ENCODE data around the gene ZNF655.
"Not testable (repeated sequence)": the region's sequence is repeated elsewhere in the genome, so short reads cannot be mapped to it uniquely, and the experiment has no call there.

The ZNF655 gene, protein sequence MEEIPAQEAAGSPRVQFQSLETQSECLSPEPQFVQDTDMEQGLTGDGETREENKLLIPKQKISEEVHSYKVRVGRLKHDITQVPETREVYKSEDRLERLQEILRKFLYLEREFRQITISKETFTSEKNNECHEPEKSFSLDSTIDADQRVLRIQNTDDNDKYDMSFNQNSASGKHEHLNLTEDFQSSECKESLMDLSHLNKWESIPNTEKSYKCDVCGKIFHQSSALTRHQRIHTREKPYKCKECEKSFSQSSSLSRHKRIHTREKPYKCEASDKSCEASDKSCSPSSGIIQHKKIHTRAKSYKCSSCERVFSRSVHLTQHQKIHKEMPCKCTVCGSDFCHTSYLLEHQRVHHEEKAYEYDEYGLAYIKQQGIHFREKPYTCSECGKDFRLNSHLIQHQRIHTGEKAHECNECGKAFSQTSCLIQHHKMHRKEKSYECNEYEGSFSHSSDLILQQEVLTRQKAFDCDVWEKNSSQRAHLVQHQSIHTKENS

DNA sequence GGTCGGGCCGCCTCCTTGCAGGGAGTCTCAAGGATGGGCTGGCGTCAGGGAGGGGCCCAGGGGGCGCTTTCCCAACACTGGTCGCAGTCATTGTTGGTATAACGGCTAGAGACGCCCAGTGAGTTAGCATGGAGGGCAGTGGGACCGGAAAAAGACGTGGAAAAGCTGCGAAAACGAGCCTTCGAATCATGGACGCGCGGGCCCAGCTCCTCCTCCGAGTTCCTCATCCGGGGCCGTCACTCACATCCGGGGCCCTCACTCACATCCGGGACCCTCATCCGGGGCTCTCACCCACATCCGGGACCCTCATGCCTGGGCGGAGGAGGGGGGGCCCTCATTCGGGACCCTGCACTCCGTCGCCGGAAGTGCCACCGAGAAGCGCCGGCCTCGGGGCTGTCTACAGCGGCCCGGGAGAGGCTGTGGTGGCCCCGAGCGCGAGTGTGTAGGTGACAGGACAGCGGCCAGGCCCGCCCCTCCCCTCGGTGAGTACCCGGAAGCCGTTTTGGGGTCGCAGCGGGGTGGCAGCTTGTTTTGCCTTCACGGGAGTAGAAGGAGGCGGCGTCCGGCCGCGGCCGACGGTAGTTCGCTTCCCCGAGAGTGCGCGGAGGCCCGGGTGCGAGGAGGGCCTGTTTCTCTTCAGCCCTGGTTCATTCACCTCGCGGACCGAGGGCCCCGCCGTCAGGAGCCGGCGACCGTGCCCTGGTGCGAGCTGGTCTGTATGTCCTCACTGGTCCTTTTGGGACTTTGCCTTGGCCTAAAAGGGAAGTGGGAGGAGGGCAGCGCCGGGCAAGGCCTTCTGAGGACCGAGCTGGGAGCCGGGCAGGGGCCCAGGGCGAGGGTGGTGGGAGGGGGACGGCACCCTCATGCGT, at the start of gene ZNF655:
ZNF655 (plus strand) TSS at position 337 of the 869 bp plus-strand sequence. CDS start 1,918 bp downstream, outside the sequence.
- DNase-seq (ENCODE audit: low read depth): peak; percentile 78

GRCh38 chr7:99514050-99514449, 44.4 kb upstream of the ZNF655 start:
- no peak for DNase-seq (ENCODE audit: low read depth)

GRCh38 chr7:99521399-99521798, 37.0 kb upstream of the ZNF655 start:
- no peak for DNase-seq (ENCODE audit: low read depth)

GRCh38 chr7:99525713-99526440, 32.6 kb upstream of the ZNF655 start:
- DNase-seq (ENCODE audit: low read depth): peak; percentile 10

- DNase-seq (ENCODE audit: low read depth): no peak
Observed at GRCh38 chr7:99531354-99531765, 27.1 kb upstream of the ZNF655 start.

DNA sequence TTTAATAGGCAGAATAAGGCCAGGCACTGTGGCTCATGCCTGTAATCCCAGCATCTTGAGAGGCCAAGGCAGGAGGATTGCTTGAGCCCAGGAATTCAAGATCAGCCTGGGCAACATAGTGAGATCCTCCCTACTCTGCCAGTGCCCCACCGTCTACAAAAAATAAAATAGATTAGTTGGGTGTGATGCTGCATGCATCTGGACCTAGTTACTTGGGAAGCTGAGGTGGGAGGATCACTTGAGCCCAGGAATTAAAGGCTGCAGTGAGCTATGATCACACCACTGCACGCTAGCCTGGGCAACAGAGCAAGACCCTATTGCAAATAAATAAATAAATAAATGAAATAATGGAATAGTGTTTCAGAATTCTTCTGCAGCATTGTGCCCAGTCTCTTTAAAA, 22.8 kb upstream of the ZNF655 start:
- no peak for DNase-seq (ENCODE audit: low read depth)

DNA sequence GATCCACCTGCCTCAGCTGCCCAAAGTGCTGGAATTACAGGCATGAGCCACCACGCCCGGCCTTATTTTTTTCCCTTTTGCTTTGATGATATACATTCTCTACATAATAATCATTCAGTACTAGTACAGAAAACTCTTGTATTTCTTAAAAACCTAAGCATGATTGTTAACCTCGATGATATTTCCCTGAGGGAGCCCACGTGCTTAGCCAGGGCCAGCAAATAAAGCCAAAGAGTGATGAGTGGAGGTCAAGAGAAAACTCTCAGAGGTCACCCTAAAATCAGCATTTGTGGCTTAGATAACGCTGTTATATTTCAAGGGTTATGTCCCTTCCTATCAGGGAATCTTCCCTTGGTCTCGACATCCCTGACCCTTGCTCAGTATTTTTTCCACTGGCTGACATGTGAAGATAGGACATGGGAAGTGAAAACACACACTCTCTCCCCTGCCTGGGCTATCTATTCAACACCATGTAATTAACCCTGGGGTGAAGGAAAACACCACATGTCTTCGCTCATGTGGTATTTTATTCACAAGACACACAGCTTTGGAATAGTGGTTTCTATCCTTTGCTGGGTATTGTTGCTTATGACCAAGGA, 19.1 kb upstream of the ZNF655 start:
- DNase-seq (ENCODE audit: low read depth): no peak

DNA sequence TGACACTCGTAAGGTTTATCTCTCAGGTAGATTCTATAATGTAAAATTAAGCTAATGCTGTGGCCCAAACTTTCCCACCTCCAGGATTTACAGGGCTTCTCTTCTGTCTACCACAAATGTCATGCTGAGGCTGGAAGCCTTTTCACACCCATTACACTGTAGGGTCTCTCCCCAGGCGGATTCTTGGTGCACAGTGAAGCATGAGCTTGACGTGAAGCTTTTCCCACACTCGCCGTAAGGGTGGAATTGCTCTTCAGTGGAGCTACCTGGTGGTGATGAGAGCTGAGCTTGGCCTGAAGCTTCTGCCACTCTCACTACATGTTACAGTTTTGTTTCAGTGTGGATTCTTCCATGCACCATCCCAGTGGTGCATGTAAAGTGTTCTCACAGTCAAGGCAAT, 17.9 kb upstream of the ZNF655 start:
- DNase-seq (ENCODE audit: low read depth): no peak

DNA sequence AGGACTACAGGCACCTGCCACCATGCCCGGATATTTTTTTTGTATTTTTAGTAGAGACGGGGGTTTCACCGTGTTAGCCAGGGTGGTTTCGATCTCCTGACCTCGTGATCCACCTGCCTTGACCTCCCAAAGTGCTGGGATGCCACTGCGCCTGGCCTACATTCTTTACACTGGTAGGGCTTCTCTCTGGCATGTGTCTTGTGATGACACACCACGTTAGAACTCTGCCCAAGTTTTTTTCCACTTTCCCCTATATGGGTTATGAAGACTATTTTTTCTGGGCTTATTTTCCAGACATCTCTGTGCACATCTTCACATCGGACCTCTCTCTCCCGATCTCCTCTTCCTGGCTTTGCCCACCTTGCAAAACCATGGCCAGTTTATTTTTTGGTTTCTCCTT, 17.2 kb upstream of the ZNF655 start:
- DNase-seq (ENCODE audit: low read depth): no peak

- DNase-seq (ENCODE audit: low read depth): no peak
Observed at GRCh38 chr7:99543081-99543671, 15.3 kb upstream of the ZNF655 start.

DNA sequence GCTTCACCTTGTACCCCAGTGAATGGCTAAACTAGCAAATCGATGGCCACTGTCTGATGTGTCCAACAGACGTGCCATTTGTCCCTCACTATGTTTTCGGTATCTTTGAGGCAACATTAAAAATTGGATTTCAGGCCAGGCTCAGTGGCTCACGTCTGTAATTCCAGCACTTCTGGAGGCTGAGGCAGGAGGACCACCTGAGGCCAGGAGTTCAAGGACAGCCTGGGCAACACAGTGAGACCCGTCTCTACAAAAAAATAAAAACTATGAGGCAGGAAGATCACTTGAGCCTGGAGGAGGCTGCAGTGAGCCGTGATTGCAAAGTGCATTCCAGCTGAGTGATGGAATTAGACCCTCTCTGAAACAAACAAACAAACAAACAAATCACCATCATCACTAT, 14.5 kb upstream of the ZNF655 start:
- DNase-seq (ENCODE audit: low read depth): no peak

DNA sequence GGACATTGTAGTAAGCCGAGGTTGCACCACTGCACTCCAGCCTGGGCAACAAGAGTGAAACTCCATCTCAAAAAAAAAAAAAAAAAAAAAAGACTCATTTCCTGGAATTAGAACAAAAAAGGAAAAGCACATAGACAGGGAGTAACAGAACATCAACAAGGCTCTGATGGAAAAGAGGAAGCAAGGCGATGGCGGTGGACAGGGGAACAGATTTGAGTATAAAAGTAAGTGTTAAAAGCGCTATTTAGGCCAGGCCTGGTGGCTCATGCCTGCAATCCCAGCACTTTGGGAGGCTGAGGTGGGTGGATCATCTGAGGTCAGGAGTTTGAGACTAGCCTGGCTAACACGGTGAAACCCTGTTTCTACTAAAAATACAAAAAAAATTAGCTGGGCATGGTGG, 13.1 kb upstream of the ZNF655 start:
- DNase-seq (ENCODE audit: low read depth): not testable (repeated sequence)

GRCh38 chr7:99549545-99549944, 8.9 kb upstream of the ZNF655 start:
- not testable (repeated sequence) for DNase-seq (ENCODE audit: low read depth)

DNA sequence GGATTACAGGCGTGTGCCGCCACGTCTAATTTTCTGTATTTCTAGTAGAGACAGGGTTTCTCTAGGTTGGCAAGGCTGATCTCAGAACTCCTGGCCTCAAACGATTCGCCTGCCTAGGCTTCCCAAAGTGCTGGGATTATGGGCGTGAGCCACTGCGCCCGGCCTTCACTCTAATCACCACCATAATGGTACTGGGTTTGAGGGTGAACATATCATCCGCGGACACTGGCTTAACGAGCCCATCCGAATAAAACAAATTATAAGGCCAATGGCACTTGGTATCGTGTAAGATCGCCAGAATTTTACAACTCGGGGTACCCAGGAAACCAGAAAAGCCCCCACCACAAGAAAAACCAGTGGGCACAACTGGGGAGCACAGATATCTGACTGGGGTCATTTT, 7.1 kb upstream of the ZNF655 start:
- DNase-seq (ENCODE audit: low read depth): no peak

DNA sequence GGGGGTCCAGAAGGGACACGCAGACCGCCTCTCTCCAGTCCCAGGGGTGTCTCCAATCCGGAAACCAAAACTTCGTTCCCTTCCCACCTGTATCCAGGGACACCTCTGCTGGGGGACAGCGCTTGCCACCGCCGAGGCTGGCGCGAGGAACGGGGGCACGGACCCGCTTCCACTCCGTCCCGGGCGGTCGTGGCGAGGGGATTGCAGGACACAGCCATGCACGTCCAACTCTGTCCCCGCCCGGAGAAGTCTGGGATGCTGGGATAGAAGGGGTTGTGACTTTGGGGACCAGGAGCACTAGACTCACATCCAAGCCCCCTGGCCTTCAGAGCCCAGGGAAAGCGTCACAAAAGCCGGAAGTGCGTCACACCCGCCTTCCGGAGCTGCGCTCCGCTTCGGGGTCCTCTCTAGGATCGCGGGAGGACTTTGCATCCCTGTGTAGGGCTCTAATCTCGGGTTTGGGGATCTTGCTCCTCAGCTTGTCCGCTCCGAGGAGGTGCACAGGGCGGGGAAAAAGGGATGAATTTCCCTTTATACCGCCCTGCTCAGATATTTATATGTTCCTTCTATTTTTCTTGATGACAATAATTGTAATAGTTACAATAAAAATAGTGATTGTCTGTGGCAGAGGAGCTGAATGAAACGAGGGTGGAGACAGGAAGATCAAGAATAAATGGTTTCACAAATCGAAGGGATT, 6.5 kb upstream of the ZNF655 start, which contains the start of gene FAM200A:
FAM200A (minus strand) TSS at position 348 of the 697 bp plus-strand sequence. CDS start 3,707 bp downstream, outside the sequence.
- DNase-seq (ENCODE audit: low read depth): peak; percentile 83

GRCh38 chr7:99553039-99553438, 5.4 kb upstream of the ZNF655 start:
- DNase-seq (ENCODE audit: low read depth): no peak

GRCh38 chr7:99554939-99555338, 3.5 kb upstream of the ZNF655 start:
- DNase-seq (ENCODE audit: low read depth): no peak

DNA sequence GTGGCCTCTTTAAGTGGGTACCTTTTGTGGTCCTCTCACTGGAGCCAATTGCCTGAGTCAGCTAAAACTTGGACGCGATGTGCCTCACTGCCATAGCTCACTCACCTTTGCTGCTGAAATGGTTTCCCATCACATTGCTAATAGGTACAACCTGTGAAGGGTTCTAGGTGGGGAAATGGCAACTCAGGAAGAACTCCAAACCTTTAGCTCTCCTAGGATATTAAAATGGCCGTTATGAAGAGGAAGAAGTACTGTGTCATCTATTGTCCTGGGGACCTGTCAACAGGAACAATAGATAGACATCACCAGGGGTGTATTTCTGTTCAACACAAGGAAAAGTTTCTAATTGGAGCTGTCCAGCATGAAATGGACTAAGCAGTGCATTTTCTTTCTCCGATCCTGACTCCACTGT, 1.2 kb upstream of the ZNF655 start:
- no peak for DNase-seq (ENCODE audit: low read depth)

DNA sequence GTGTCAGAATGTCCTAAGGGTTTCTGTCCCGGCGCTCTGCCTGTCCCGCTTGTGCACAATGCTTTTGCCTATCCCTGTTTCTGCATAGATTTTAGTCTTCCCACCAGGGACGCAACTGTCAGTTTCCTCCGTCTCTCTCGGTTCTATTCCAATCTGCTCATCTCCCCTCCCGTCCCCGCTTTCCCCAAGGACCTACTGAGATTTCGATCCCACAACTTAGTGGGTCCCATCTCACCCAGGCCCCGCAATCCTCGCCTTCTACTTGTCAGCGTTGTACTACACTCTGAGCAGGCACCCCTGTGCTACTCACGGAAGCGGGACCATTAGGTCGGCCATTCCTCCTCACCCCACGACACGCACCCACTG, 519 bp upstream of the ZNF655 start:
- no peak for DNase-seq (ENCODE audit: low read depth)

DNA sequence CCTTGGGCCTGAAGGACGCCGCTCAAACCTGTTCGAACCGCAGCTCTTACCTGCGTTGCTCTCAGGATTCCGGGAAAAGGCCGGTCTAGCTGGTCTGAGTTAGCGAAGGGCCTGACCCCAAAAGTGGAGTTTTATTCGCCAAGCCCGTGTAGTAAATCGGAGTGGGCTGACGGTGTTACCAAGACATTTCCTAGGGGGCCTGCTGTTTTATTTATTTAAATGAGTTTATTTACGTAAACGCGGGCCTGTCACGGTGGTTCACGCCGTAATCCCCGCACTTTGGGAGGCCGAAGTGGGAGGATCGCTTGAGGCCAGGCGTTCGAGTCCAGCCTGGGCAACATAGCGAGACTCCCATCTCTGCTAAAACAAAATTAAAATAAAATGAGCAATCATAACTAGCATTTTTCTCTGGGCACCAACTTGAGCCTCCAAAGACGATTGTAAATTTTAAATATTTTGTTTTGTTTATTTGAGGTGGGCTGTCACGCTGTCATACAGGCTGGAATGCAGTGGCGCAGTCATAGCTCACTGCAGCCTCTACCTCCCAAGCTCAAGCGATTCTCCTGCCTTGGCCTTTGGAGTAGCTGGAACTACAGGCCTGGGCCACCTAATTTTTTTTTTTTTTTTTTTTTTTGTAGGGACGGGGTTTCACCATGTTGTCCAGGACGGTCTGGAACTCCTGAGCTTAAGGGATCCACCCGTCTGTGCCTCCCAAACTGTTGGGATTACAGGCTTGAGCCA, 903 bp downstream of the ZNF655 start:
- DNase-seq (ENCODE audit: low read depth): no peak
